Measurements from ENCODE around the gene ANKFY1.
A peak's percentile ranks its signal among the peaks of the same experiment; 100 is the strongest.

ANKFY1 gene

GRCh38 chr17:4130715-4131114 lies 133.1 kb downstream of the ANKFY1 start:
- no peak for DNase-seq (ENCODE audit: low read depth)
- no peak for TF ChIP-seq CTCF (IDR thresholded peaks at IDR 0.05; ENCODE audit: insufficient read depth, low read depth, low read length, missing control alignments)
- H3K4me3 ChIP-seq (ENCODE audit: low read depth, low read length), result no peak overlapping the region

GRCh38 chr17:4127555-4127954 lies 136.2 kb downstream of the ANKFY1 start:
- TF ChIP-seq CTCF (IDR thresholded peaks at IDR 0.05; ENCODE audit: insufficient read depth, low read depth, low read length, missing control alignments), result no peak
- H3K4me3 ChIP-seq (ENCODE audit: low read depth, low read length), result no peak overlapping the region
- DNase-seq (ENCODE audit: low read depth), result peak; percentile 34

- H3K4me3 ChIP-seq (ENCODE audit: low read depth, low read length), result no peak overlapping the region
- DNase-seq (ENCODE audit: low read depth), result no peak
- no peak for TF ChIP-seq CTCF (IDR thresholded peaks at IDR 0.05; ENCODE audit: insufficient read depth, low read depth, low read length, missing control alignments)
Observed at GRCh38 chr17:4125552-4125951, 138.2 kb downstream of the ANKFY1 start.

GRCh38 chr17:4124999-4125398 lies 138.8 kb downstream of the ANKFY1 start:
- no peak for DNase-seq (ENCODE audit: low read depth)
- H3K4me3 ChIP-seq (ENCODE audit: low read depth, low read length), result no peak overlapping the region

GRCh38 chr17:4120332-4120731 lies 143.4 kb downstream of the ANKFY1 start:
- DNase-seq (ENCODE audit: low read depth), result no peak
- TF ChIP-seq CTCF (IDR thresholded peaks at IDR 0.05; ENCODE audit: insufficient read depth, low read depth, low read length, missing control alignments), result no peak
- H3K4me3 ChIP-seq (ENCODE audit: low read depth, low read length), result no peak overlapping the region

More at GRCh38 chr17:4124999-4125398, 138.8 kb downstream of the ANKFY1 start:
- TF ChIP-seq CTCF (IDR thresholded peaks at IDR 0.05; ENCODE audit: insufficient read depth, low read depth, low read length, missing control alignments), result no peak

- no peak for TF ChIP-seq CTCF (IDR thresholded peaks at IDR 0.05; ENCODE audit: insufficient read depth, low read depth, low read length, missing control alignments)
- DNase-seq (ENCODE audit: low read depth), result no peak
- no peak overlapping the region for H3K4me3 ChIP-seq (ENCODE audit: low read depth, low read length)
Observed at GRCh38 chr17:4119299-4119698, 144.5 kb downstream of the ANKFY1 start.

GRCh38 chr17:4118015-4118743 lies 145.6 kb downstream of the ANKFY1 start:
- no peak for DNase-seq (ENCODE audit: low read depth)
- no peak overlapping the region for H3K4me3 ChIP-seq (ENCODE audit: low read depth, low read length)
- no peak for TF ChIP-seq CTCF (IDR thresholded peaks at IDR 0.05; ENCODE audit: insufficient read depth, low read depth, low read length, missing control alignments)

Data from GM12865 (cell line).